Keratinocyte (primary cell): ENCODE results near the gene ABCG1. TPM values are rescaled to one million over a fixed set of nuclear protein-coding genes. Genes with fewer than 3 reads are reported as not detected.

Source experiments
- DNase-seq: peaks from one replicate; pipeline ENCODE4 v3.0.0-alpha.2; 2011; ENCODE audit warnings: low read depth, missing footprints, low spot score
- FAIRE-seq: peaks from 2 replicates; lab custom pipeline; 2011; peaks lifted over from hg19 to GRCh38; lab: Jason Lieb, UNC
- H2AFZ ChIP-seq: 2 replicates; pipeline ENCODE4 v1.6.0; 2012; ENCODE audit warnings: low read length, control low read depth, inconsistent platforms; ENCODE audit not compliant: control insufficient read depth
- H3K27ac ChIP-seq: 2 replicates; pipeline ENCODE4 v1.5.1; 2011; ENCODE audit warnings: low read length; ENCODE audit not compliant: control insufficient read depth, insufficient read depth
- H3K27me3 ChIP-seq: 3 replicates; pipeline ENCODE4 v1.6.0; 2011; ENCODE audit warnings: low read length; ENCODE audit not compliant: control insufficient read depth, insufficient read depth; ENCODE audit errors: extremely low read depth
- H3K36me3 ChIP-seq, 2 experiments: 2 replicates in 1 of 2; 3 replicates in 1 of 2; pipeline ENCODE4 v1.5.1; 2011; ENCODE audit warnings: low read length in 2 of 2, mild to moderate bottlenecking in 1 of 2; ENCODE audit not compliant: control insufficient read depth in 2 of 2, insufficient read depth in 2 of 2; ENCODE audit errors: extremely low read depth in 1 of 2
- H3K4me1 ChIP-seq: 3 replicates; pipeline ENCODE4 v1.5.1; 2011; ENCODE audit warnings: low read length; ENCODE audit not compliant: control insufficient read depth, insufficient read depth; ENCODE audit errors: extremely low read depth
- H3K4me2 ChIP-seq: 3 replicates; pipeline ENCODE4 v1.6.0; 2011; ENCODE audit warnings: low read depth, low read length; ENCODE audit not compliant: control insufficient read depth, insufficient read depth; ENCODE audit errors: extremely low read depth
- H3K4me3 ChIP-seq, 3 experiments: fragments of 200-600 bp in 1 of 3; sonication (generic) in 1 of 3; 2 replicates in 2 of 3; 3 replicates in 1 of 3; pipeline ENCODE4 v1.5.1; 2011 to 2016; ENCODE audit warnings: low read length in 3 of 3, mild to moderate bottlenecking in 3 of 3, control low read depth in 2 of 3, inconsistent platforms in 1 of 3, low read depth in 1 of 3, mixed read lengths in 1 of 3, mixed run types in 1 of 3, moderate library complexity in 1 of 3; ENCODE audit not compliant: control insufficient read depth in 2 of 3, insufficient read depth in 2 of 3; ENCODE audit errors: extremely low read depth in 1 of 3
- H3K79me2 ChIP-seq: 2 replicates; pipeline ENCODE4 v1.6.0; 2012; ENCODE audit warnings: low read length; ENCODE audit not compliant: control insufficient read depth, insufficient read depth
- H3K9ac ChIP-seq: 3 replicates; pipeline ENCODE4 v1.6.0; 2011; ENCODE audit warnings: low read length; ENCODE audit not compliant: control insufficient read depth, insufficient read depth; ENCODE audit errors: extremely low read depth
- H3K9me1 ChIP-seq: 3 replicates; pipeline ENCODE4 v1.6.0; 2011; ENCODE audit warnings: low read length; ENCODE audit not compliant: control insufficient read depth, insufficient read depth; ENCODE audit errors: extremely low read depth
- H3K9me3 ChIP-seq: 2 replicates; pipeline ENCODE4 v1.5.1; 2012; ENCODE audit warnings: low read depth, low read length; ENCODE audit not compliant: control insufficient read depth
- H4K20me1 ChIP-seq: 3 replicates; pipeline ENCODE4 v1.6.0; 2011; ENCODE audit warnings: low read length; ENCODE audit not compliant: control insufficient read depth, insufficient read depth; ENCODE audit errors: extremely low read depth
- EZH2 ChIP-seq: IDR thresholded peaks from one replicate; pipeline ENCODE4 v1.6.1; 2012; ENCODE audit warnings: inconsistent platforms, mild to moderate bottlenecking, low read length, moderate library complexity
- dilution Hi-C: fragments of 300-500 bp; cut with MboI; formaldehyde crosslinking; loops from one replicate; pipeline ENCODE4 v1.7.0; 2020; ENCODE audit warnings: low sequenced_read_pairs; ENCODE audit not compliant: extremely low pct_ligation_motif_present
- polyA plus RNA-seq, 5 experiments: library from polyadenylated mRNA; depleted of rRNA in 3 of 5; stranded (reverse) in 3 of 5; stranded (forward) in 1 of 5; unstranded in 1 of 5; fragments of >200 nt; gene quantifications; 1 replicate in 1 of 5; 2 replicates in 3 of 5; 3 replicates in 1 of 5; pipeline versions ENCODE4 v1.2.1 to v1.2.3, GENCODE V29; 2011 to 2012; ENCODE audit warnings: missing spikeins in 2 of 5, low read depth in 1 of 5, low replicate concordance in 1 of 5
- TF ChIP-seq, protein P1 (sequence below), 3 experiments: IDR thresholded peaks in 1 of 3; conservative IDR thresholded peaks in 1 of 3; optimal IDR thresholded peaks in 1 of 3; 2 replicates in 2 of 3; 3 replicates in 1 of 3; pipeline versions ENCODE3 to v1.5.1; 2011; ENCODE audit warnings: low read length in 3 of 3, mild to moderate bottlenecking in 3 of 3, moderate library complexity in 2 of 3, control low read depth in 1 of 3, inconsistent platforms in 1 of 3; ENCODE audit not compliant: insufficient read depth in 2 of 3; ENCODE audit errors: extremely low read depth in 1 of 3

ABCG1 gene
- polyA plus RNA-seq, 1 donor (not counting 4 experiments of a cell fraction or from before 2014, with no cell fraction given), result 3.3 TPM

DNA sequence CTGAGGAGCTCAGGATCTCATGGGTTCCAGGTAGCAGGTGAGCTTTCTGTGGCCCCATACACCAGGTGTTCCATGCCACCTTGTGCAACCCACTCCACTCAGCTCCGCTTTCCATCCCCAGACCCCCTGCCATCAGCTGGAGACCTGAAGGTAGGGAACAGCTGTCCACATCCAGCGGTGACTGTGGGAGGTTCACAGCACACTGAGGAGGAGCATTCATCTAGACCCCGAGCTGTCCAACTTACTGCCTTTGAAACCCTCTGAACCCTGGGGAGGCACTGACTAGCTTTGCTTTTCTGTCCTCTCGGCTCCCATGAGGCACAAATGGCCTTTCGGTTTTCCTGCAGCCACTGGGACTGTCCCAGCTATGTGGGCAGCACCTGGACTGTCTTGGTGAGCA lies 27.9 kb upstream of the ABCG1 start:
- TF ChIP-seq, protein P1, sequence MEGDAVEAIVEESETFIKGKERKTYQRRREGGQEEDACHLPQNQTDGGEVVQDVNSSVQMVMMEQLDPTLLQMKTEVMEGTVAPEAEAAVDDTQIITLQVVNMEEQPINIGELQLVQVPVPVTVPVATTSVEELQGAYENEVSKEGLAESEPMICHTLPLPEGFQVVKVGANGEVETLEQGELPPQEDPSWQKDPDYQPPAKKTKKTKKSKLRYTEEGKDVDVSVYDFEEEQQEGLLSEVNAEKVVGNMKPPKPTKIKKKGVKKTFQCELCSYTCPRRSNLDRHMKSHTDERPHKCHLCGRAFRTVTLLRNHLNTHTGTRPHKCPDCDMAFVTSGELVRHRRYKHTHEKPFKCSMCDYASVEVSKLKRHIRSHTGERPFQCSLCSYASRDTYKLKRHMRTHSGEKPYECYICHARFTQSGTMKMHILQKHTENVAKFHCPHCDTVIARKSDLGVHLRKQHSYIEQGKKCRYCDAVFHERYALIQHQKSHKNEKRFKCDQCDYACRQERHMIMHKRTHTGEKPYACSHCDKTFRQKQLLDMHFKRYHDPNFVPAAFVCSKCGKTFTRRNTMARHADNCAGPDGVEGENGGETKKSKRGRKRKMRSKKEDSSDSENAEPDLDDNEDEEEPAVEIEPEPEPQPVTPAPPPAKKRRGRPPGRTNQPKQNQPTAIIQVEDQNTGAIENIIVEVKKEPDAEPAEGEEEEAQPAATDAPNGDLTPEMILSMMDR (optimal IDR thresholded peaks at IDR 0.05 in 1 of 3, IDR thresholded peaks at IDR 0.05 in 1 of 3, conservative IDR thresholded peaks at IDR 0.05 in 1 of 3; ENCODE audit: extremely low read depth in 1 of 3, insufficient read depth in 2 of 3, low read length in 3 of 3), result no peak
- no peak for TF ChIP-seq EZH2
- Histone ChIP-seq H3K4me1 (peaks cover 16% of the 10 kb centered on the region), H3K36me3 (no peaks in the 10 kb centered on the region), H3K4me3 (no peak overlapping the region), H3K9me3 (no peaks in the 10 kb centered on the region), H4K20me1 (no peaks in the 10 kb centered on the region), H3K27me3 (no peaks in the 10 kb centered on the region), H3K4me2 (no peak overlapping the region), H3K9ac (no peak overlapping the region), H2AFZ (no peak overlapping the region), H3K79me2 (no peaks in the 10 kb centered on the region), H3K27ac (no peak overlapping the region), H3K9me1 (no peaks in the 10 kb centered on the region)
- dilution Hi-C loops, result no loop called here
- DNase-seq (no peak), FAIRE-seq (no peak)

DNA sequence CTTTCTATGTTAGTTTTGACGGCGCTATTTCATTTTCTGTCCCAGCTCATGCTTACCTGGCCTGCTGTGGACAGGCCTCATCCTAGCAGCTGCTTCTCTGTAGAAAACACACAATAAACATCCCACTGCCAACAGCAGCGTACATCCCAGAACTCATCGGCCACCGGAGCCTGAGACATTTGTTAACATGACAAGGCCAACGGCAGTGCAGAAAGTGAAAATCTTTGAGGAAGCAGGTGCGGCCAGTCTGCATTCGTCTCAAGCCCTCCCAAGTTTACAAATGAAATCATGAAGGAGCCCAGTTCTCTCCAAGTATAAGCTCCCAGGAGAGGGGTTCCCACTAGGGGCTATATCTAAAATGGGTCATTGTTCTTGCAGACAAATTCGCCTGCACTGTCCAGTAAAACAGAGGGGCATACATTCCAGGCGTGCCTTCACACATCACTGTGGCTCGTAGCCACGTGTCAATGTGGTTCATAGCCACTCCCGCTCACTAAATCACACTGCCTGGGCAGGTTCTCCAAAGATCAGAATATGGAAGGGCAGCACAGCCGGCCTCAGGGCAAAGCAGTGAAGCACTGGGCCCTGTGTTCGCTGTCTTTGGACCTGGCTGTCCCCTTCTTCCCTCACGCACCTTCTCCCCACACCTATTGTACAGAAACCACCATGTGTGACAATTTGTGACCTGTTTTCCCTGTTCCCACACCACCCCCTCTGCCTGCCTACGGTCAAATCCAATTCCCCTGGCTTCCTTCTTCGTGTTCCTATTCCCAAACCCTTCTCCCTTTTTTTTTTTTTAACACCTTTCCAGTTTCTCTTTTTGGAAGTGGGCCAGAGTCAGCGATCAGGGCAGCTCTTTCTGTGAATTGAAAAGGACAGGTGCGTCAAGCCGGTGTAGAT lies 27.0 kb upstream of the ABCG1 start:
- Histone ChIP-seq H4K20me1 (no peaks in the 10 kb centered on the region), H3K27ac (no peak overlapping the region), H3K9me1 (no peaks in the 10 kb centered on the region), H3K4me3 (no peak overlapping the region), H3K9ac (no peak overlapping the region), H3K27me3 (no peaks in the 10 kb centered on the region), H3K4me1 (peaks cover 16% of the 10 kb centered on the region), H3K79me2 (no peaks in the 10 kb centered on the region), H2AFZ (peak overlapping the region; percentile 83), H3K9me3 (no peaks in the 10 kb centered on the region), H3K4me2 (peak overlapping the region; percentile 30), H3K36me3 (no peaks in the 10 kb centered on the region)
- dilution Hi-C loops, result no loop called here
- TF ChIP-seq EZH2, result no peak
- TF ChIP-seq, protein P1 (optimal IDR thresholded peaks at IDR 0.05 in 1 of 3, IDR thresholded peaks at IDR 0.05 in 1 of 3, conservative IDR thresholded peaks at IDR 0.05 in 1 of 3; ENCODE audit: extremely low read depth in 1 of 3, insufficient read depth in 2 of 3, low read length in 3 of 3), result no peak
- DNase-seq (peak; percentile 25), FAIRE-seq (peak; percentile 59)
